Hair follicle dermal papilla cell (primary cell): ENCODE results near the gene APOL5. TPM values are rescaled to one million over a fixed set of nuclear protein-coding genes. Genes with fewer than 3 reads are reported as not detected.

Experiments used
- total RNA-seq: library from RNA; depleted of rRNA; stranded (reverse); fragments of >200 nt; gene quantifications from 2 replicates; pipeline ENCODE4 v1.2.3, GENCODE V29; 2012

The APOL5 gene
- not detected in 2 replicates for total RNA-seq

GRCh38 chr22:35717572-35717971 is at the start of gene APOL5:
TSS of gene APOL5 (plus strand) at chr22:35717872. CDS start at chr22:35717872, 0 bp downstream.

Other genes starting within 250 kb of the APOL5 start
- gene RASD2, start 177.0 kb upstream of the APOL5 start, total RNA-seq = not detected in 2 replicates
- gene MB, start 100.5 kb upstream of the APOL5 start, total RNA-seq = not detected in 2 replicates
- gene APOL6, start 69.4 kb upstream of the APOL5 start, total RNA-seq = 53.9 and 73.2 TPM in 2 replicates